Measurements from ENCODE around the gene STON2. TPM values are rescaled to one million over a fixed set of nuclear protein-coding genes. Genes with fewer than 3 reads are reported as not detected.

STON2 gene
- total RNA-seq, 1 experiment from 2014 or later = 23.5 TPM

GRCh38 chr14:81280136-81280791 is 119.9 kb downstream of the STON2 start:
- Mint-ChIP-seq H3K9me3 (ENCODE audit: unreplicated experiment) (no peaks in the 10 kb centered on the region), H3K4me1 (ENCODE audit: insufficient read depth, unreplicated experiment) (no peaks in the 10 kb centered on the region), H3K4me3 (ENCODE audit: unreplicated experiment) (no peak overlapping the region), H3K27ac (ENCODE audit: low read depth, unreplicated experiment) (no peak overlapping the region), H3K27me3 (ENCODE audit: insufficient read depth, unreplicated experiment) (no peaks in the 10 kb centered on the region), H3K36me3 (ENCODE audit: insufficient read depth, unreplicated experiment) (peaks cover 39% of the 10 kb centered on the region)
- TF ChIP-seq CTCF (IDR thresholded peaks at IDR 0.05; ENCODE audit: unreplicated experiment) = no peak
- intact Hi-C loops (cut with micrococcal nuclease) = no loop called here
- ChIA-PET CTCF (interaction anchor here (1.0 kb wide), 1 partner anchor 173 kb away, joined by 3 read pairs; no protein-coding TSS in a partner anchor), POLR2A (interaction anchor here (0.6 kb wide), 1 partner anchor 109 kb away, joined by 3 read pairs; no protein-coding TSS in a partner anchor)
- BruUV-seq (replicated peaks) = no TSS peak
- no peak for DNase-seq (ENCODE audit: unreplicated experiment)

GRCh38 chr14:81277096-81277495 is 123.0 kb downstream of the STON2 start:
- POLR2A ChIA-PET = interaction anchor here (0.6 to 1.0 kb wide), 2 partner anchors 15 to 159 kb away, joined by 3 read pairs; no protein-coding TSS in a partner anchor
- no peak for TF ChIP-seq CTCF (IDR thresholded peaks at IDR 0.05; ENCODE audit: unreplicated experiment)
- Mint-ChIP-seq H3K4me1 (ENCODE audit: insufficient read depth, unreplicated experiment) (peaks cover 6% of the 10 kb centered on the region), H3K4me3 (ENCODE audit: unreplicated experiment) (no peak overlapping the region), H3K27ac (ENCODE audit: low read depth, unreplicated experiment) (no peak overlapping the region), H3K27me3 (ENCODE audit: insufficient read depth, unreplicated experiment) (no peaks in the 10 kb centered on the region), H3K9me3 (ENCODE audit: unreplicated experiment) (no peaks in the 10 kb centered on the region), H3K36me3 (ENCODE audit: insufficient read depth, unreplicated experiment) (peaks cover 37% of the 10 kb centered on the region)
- BruUV-seq (replicated peaks) = no TSS peak
- DNase-seq (ENCODE audit: unreplicated experiment) = no peak
- intact Hi-C loops (cut with micrococcal nuclease) = no loop called here
- CTCF ChIA-PET = interaction anchor here (2.4 to 17.3 kb wide), 3 partner anchors 8 to 189 kb away, joined by 16 to 432 read pairs (median 118); no protein-coding TSS in a partner anchor

GRCh38 chr14:81276073-81277069 is 123.8 kb downstream of the STON2 start:
- ChIA-PET CTCF (interaction anchor here (0.6 to 17.3 kb wide), 6 partner anchors 12 to 190 kb away, joined by 3 to 432 read pairs (median 4); no protein-coding TSS in a partner anchor), POLR2A (interaction anchor here (0.6 to 1.0 kb wide), 2 partner anchors 14 to 168 kb away, joined by 3 read pairs; no protein-coding TSS in a partner anchor)
- DNase-seq (ENCODE audit: unreplicated experiment) = no peak
- no TSS peak for BruUV-seq (replicated peaks)
- H3K36me3 Mint-ChIP-seq (ENCODE audit: insufficient read depth, unreplicated experiment) = peaks cover 38% of the 10 kb centered on the region
- no peaks in the 10 kb centered on the region for H3K27me3 Mint-ChIP-seq (ENCODE audit: insufficient read depth, unreplicated experiment)
- no peak overlapping the region for H3K27ac Mint-ChIP-seq (ENCODE audit: low read depth, unreplicated experiment)
- no peak overlapping the region for H3K4me3 Mint-ChIP-seq (ENCODE audit: unreplicated experiment)
- no peaks in the 10 kb centered on the region for H3K9me3 Mint-ChIP-seq (ENCODE audit: unreplicated experiment)
- H3K4me1 Mint-ChIP-seq (ENCODE audit: insufficient read depth, unreplicated experiment) = peaks cover 6% of the 10 kb centered on the region
- no peak for TF ChIP-seq CTCF (IDR thresholded peaks at IDR 0.05; ENCODE audit: unreplicated experiment)
- intact Hi-C loops (cut with micrococcal nuclease) = no loop called here
